A673 (cell line): ENCODE data around the gene CACYBP.

Experiments used
- EZH2 ChIP-seq: fragments of 200-600 bp; sonication (generic); IDR thresholded peaks from 2 replicates; pipeline ENCODE4 v1.6.1; 2017; ENCODE audit warnings: borderline replicate concordance, low read depth, mild to moderate bottlenecking, mixed read lengths, antibody characterized with exemption, low read length; ENCODE audit not compliant: poor library complexity, severe bottlenecking
- TF ChIP-seq, protein P1 (sequence below): fragments of 300-800, 200-600 bp; sonication (generic); conservative IDR thresholded peaks from 2 replicates; pipeline ENCODE4 v1.5.1; 2017; ENCODE audit warnings: low read depth, mild to moderate bottlenecking, antibody characterized with exemption, low read length, moderate library complexity, mixed read lengths

DNA sequence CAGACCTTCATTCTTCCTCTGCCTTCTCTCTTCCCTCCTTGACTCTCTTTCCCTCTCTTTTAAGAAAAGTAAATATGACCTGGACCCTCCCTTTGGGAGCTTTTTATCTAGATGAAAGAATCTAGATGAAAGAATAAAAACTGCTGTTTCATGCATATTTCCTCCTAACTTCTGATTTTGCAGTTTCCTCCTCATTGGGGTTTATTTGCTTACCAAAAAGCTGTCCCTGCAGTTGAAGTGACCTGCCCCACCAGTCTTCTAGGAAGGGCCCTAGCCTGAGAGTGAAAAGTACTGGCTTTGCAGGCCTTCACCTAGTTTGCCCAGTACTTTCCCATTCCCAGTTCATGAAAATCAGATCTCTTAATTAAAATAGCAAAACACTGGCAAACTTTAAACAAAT is 28.3 kb upstream of the CACYBP start:
- TF ChIP-seq, protein P1, sequence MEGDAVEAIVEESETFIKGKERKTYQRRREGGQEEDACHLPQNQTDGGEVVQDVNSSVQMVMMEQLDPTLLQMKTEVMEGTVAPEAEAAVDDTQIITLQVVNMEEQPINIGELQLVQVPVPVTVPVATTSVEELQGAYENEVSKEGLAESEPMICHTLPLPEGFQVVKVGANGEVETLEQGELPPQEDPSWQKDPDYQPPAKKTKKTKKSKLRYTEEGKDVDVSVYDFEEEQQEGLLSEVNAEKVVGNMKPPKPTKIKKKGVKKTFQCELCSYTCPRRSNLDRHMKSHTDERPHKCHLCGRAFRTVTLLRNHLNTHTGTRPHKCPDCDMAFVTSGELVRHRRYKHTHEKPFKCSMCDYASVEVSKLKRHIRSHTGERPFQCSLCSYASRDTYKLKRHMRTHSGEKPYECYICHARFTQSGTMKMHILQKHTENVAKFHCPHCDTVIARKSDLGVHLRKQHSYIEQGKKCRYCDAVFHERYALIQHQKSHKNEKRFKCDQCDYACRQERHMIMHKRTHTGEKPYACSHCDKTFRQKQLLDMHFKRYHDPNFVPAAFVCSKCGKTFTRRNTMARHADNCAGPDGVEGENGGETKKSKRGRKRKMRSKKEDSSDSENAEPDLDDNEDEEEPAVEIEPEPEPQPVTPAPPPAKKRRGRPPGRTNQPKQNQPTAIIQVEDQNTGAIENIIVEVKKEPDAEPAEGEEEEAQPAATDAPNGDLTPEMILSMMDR, result no peak
- no peak for TF ChIP-seq EZH2
